ENCODE data around the gene IDS. TPM values are rescaled to one million over a fixed set of nuclear protein-coding genes. Genes with fewer than 3 reads are reported as not detected.
A peak's percentile ranks its signal among the peaks of the same experiment; 100 is the strongest.

The IDS gene
- total and polyA plus RNA-seq, 4 donors = 5.3 to 21.9 (median 15.4) TPM

- Histone ChIP-seq H3K9ac (ENCODE audit: low read depth in 1 of 2, low read length in 2 of 2) (no peak overlapping the region), H3K4me3 (ENCODE audit: low read depth in 1 of 3, low read length in 3 of 3) (no peak overlapping the region), H3K27ac (ENCODE audit: low read depth in 1 of 2, low read length in 2 of 2) (peak overlapping the region in 1 of 2 donors; percentile 18), H3K36me3 (ENCODE audit: control insufficient read depth in 4 of 4, insufficient read depth in 3 of 4, low read depth in 1 of 4, low read length in 3 of 4) (peaks cover 1 to 39% (median 24%) of the 10 kb centered on the region in 4 donors), H3K4me1 (ENCODE audit: control insufficient read depth in 4 of 4, insufficient read depth in 4 of 4, low read length in 3 of 4) (peaks cover 0 to 24% (median 7%) of the 10 kb centered on the region in 4 donors), H3K9me3 (ENCODE audit: control insufficient read depth in 4 of 4, low read length in 3 of 4) (no peaks in the 10 kb centered on the region), H3K27me3 (ENCODE audit: control insufficient read depth in 4 of 4, insufficient read depth in 4 of 4, low read length in 3 of 4) (no peaks in the 10 kb centered on the region)
- WGBS = 93% methylated on average over 5 of the region's 5 CpGs
- TF ChIP-seq SP1 (IDR thresholded peaks at IDR 0.05) (no peak), MAX (IDR thresholded peaks at IDR 0.05) (no peak), ZBTB33 (IDR thresholded peaks at IDR 0.05) (no peak), RXRA (IDR thresholded peaks at IDR 0.05) (no peak), REST (IDR thresholded peaks at IDR 0.05) (no peak), TAF1 (conservative IDR thresholded peaks at IDR 0.05) (no peak), JUND (IDR thresholded peaks at IDR 0.05) (no peak), NR2F2 (IDR thresholded peaks at IDR 0.05) (no peak)
- no peak for DNase-seq (ENCODE audit: low spot score)
Observed at GRCh38 chrX:149495573-149496071, 9.5 kb downstream of the IDS start.

- Histone ChIP-seq H3K9ac (ENCODE audit: low read depth in 1 of 2, low read length in 2 of 2) (no peak overlapping the region), H3K36me3 (ENCODE audit: control insufficient read depth in 4 of 4, insufficient read depth in 3 of 4, low read depth in 1 of 4, low read length in 3 of 4) (peaks cover 1 to 39% (median 23%) of the 10 kb centered on the region in 4 donors), H3K27ac (ENCODE audit: low read depth in 1 of 2, low read length in 2 of 2) (no peak overlapping the region), H3K9me3 (ENCODE audit: control insufficient read depth in 4 of 4, low read length in 3 of 4) (no peaks in the 10 kb centered on the region), H3K27me3 (ENCODE audit: control insufficient read depth in 4 of 4, insufficient read depth in 4 of 4, low read length in 3 of 4) (no peaks in the 10 kb centered on the region), H3K4me1 (ENCODE audit: control insufficient read depth in 4 of 4, insufficient read depth in 4 of 4, low read length in 3 of 4) (peaks cover 0 to 24% (median 7%) of the 10 kb centered on the region in 4 donors), H3K4me3 (ENCODE audit: low read depth in 1 of 3, low read length in 3 of 3) (no peak overlapping the region)
- WGBS = 95% methylated on average over 4 of the region's 4 CpGs
- no peak for DNase-seq (ENCODE audit: low spot score)
- TF ChIP-seq CTCF (IDR thresholded peaks at IDR 0.05; ENCODE audit: low read depth, low read length, missing input control) = no peak
- no peak for TF ChIP-seq RXRA (IDR thresholded peaks at IDR 0.05)
- TF ChIP-seq FOXA2 (IDR thresholded peaks at IDR 0.05) = no peak
- no peak for TF ChIP-seq REST (IDR thresholded peaks at IDR 0.05)
- no peak for TF ChIP-seq EGR1 (IDR thresholded peaks at IDR 0.05; ENCODE audit: low read depth in 2 of 2)
- TF ChIP-seq SP1 (IDR thresholded peaks at IDR 0.05) = no peak
- no peak for TF ChIP-seq FOXA1 (IDR thresholded peaks at IDR 0.05)
- TF ChIP-seq HNF4A (conservative IDR thresholded peaks at IDR 0.05) = no peak
- TF ChIP-seq MAX (IDR thresholded peaks at IDR 0.05) = no peak
- TF ChIP-seq TAF1 (conservative IDR thresholded peaks at IDR 0.05) = no peak
- TF ChIP-seq HNF4G (IDR thresholded peaks at IDR 0.05) = no peak
- no peak for TF ChIP-seq NR2F2 (IDR thresholded peaks at IDR 0.05)
- no peak for TF ChIP-seq ATF3 (IDR thresholded peaks at IDR 0.05)
- TF ChIP-seq YY1 (IDR thresholded peaks at IDR 0.05) = no peak
Observed at GRCh38 chrX:149494844-149495565, 10.1 kb downstream of the IDS start.
